AG09319 (cell line): ENCODE results near the gene TMEM135.
"Not testable (repeated sequence)": the region's sequence is repeated elsewhere in the genome, so short reads cannot be mapped to it uniquely, and the experiment has no call there.

Source experiments
- DNase-seq: peaks from one replicate; pipeline ENCODE4 v3.0.0-alpha.2; 2010; ENCODE audit warnings: low read depth; ENCODE audit errors: extremely low read depth
- CTCF ChIP-seq: IDR thresholded peaks from 2 replicates; pipeline ENCODE4 v1.5.1; 2011; ENCODE audit warnings: low read depth, mild to moderate bottlenecking, inconsistent platforms, low read length, moderate library complexity

The TMEM135 gene

GRCh38 chr11:87275176-87275575 is 237.4 kb downstream of the TMEM135 start:
- TF ChIP-seq CTCF = no peak
- DNase-seq = no peak

DNA sequence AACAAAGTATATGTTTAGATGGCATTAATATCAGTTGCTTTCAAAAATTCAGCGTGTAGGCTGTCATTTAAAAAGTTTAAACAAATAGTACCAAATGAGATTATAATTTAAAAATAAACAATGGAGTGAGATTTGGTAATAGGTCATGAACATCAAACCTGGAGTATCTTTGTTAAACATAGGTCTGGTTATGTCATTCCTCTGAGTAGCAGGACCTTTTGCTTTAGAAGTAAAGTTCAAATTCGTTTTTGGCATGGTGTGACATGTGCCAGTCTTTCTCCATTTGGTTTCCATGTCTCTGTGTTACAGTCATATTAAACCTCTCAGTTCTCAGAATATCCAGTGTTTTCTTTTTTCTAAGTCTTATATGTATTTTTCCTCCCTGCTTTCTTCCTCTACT is 242.4 kb downstream of the TMEM135 start:
- no peak for DNase-seq
- TF ChIP-seq CTCF = no peak

- TF ChIP-seq CTCF = peak; percentile 31
- DNase-seq = peak; percentile 49
Observed at GRCh38 chr11:87281496-87281895, 243.8 kb downstream of the TMEM135 start.

DNA sequence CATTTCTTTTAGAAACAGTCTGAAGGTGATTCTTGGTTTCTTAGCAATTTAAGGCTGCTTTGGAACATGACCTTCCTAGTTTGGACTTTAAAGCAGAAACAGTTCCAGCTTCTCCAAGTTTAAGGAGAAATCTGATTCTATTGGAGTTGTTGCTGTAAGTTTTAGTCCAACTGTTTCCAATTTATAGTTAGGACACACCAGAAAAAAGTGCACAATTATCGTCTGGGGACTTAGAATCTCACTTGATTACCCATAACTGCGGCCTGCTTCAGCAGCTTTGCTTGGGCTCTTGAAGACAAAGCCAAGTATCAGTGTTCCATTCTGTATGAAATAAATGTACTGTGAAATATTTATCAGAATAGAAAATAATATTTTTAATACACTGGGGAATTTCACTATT is 246.6 kb downstream of the TMEM135 start:
- no peak for DNase-seq

DNA sequence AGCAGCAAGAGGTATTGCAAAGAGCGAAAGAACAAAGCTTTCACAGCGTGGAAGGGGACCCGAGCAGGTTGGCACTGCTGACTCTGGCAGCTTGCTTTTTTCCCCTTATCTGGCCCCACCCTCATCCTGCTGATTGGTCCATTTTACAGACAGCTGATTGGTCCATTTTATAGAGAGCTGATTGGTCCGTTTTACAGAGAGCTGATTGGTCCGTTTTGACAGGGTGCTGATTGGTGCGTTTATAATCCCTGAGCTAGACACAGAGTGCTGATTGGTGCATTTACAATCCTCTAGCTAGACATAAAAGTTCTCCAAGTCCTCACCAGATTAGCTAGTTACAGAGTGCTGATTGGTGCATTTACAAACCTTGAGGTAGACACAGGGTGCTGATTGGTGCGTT is 247.9 kb downstream of the TMEM135 start:
- DNase-seq = not testable (repeated sequence)

More for the DNA sequence above, 246.6 kb downstream of the TMEM135 start:
- no peak for TF ChIP-seq CTCF

- no peak for DNase-seq
- TF ChIP-seq CTCF = no peak
Observed at GRCh38 chr11:87286338-87286737, 248.6 kb downstream of the TMEM135 start.

GRCh38 chr11:87290304-87290922 is 252.7 kb downstream of the TMEM135 start:
- no peak for DNase-seq
- peak; percentile 54 for TF ChIP-seq CTCF

DNA sequence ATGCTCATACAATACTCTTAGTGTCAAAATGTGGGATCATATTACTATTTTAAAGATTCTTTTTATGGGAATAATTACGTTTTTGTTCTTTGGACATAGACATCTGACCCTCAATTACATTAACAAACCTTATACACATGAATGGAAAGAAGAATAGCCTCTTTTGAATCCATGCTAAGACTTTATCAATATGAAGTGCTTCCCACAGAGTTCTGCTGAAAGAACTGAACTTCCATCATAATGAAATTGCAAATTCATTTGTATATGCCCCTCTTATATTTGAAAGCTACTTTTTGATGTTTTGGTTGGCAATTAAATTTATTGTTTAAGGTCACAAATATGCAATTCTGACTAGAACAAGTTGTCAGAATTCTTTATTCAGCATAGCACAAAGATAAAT is 254.9 kb downstream of the TMEM135 start:
- DNase-seq = no peak
- TF ChIP-seq CTCF = no peak
